GM19240 (cell line): ENCODE measurements around the gene ART1.

Source experiments
- DNase-seq: peaks from one replicate; pipeline ENCODE4 v3.0.0; 2011; ENCODE audit warnings: low spot score; ENCODE audit not compliant: insufficient read length

Gene ART1

DNA sequence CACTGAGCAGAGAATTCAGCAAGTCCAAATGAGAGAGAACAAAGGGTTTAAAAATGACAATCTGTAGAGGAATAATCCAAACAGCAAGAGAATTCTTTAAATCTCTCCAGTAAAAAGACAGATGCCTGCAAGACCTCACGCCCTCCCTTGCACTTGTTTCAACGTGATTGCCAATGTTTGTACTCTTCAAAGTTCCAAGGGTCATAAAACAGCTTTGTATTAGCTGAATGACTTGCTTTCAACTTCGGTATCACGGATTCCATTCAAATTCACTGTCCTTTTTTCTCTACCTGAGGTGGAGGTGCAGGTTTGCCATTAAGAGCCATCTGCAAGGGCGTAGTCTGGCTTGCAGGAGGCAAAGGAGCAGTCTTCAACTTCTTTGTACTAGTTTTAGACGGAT lies 67.3 kb downstream of the ART1 start:
- DNase-seq: no peak
